GM19043 (cell line): ENCODE data around the gene SRD5A1.

Source experiments
- ATAC-seq: cut with Tn5 transposase; IDR thresholded peaks from one replicate; pipeline ENCODE4 v1.9.1; 2021; ENCODE audit warnings: low read depth; ENCODE audit not compliant: unreplicated experiment

SRD5A1 gene, protein sequence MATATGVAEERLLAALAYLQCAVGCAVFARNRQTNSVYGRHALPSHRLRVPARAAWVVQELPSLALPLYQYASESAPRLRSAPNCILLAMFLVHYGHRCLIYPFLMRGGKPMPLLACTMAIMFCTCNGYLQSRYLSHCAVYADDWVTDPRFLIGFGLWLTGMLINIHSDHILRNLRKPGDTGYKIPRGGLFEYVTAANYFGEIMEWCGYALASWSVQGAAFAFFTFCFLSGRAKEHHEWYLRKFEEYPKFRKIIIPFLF

DNA sequence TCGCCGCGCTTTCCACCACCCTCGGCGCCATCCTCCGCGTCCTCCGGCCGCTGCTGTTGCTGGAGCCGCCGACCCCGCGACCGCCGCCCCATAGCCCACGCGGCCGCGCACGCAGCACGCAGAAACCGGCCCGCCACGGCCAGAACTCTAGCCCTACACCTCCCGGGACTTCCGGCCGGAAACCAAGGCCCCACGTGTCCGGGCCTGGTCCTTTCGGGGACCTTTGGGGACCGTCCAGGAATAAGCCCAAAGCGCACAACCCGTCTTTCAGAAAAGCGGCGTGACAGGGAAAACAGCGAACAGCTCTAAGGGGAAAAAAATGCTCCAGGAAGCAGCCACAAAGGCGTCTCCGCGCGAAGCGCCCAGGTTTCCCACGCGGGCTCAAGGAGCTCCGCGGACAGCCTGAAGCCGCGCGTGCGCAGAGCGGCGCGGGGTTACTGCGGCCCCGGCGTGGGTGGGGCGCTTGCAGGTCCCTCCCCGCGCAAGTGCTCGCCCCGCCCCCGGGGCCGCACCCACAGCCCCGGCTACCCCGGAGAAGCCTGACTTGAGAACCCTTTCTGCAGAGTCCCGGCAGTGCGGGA lies at the start of gene SRD5A1, which contains the start of gene NSUN2:
SRD5A1 (plus strand) TSS at position 553 of the 581 bp plus-strand sequence. CDS start 137 bp downstream, outside the sequence.
NSUN2 (minus strand) TSS at position 157 of the 581 bp plus-strand sequence; CDS start at position 92, 65 bp downstream.
- peak; percentile 86 for ATAC-seq

DNA sequence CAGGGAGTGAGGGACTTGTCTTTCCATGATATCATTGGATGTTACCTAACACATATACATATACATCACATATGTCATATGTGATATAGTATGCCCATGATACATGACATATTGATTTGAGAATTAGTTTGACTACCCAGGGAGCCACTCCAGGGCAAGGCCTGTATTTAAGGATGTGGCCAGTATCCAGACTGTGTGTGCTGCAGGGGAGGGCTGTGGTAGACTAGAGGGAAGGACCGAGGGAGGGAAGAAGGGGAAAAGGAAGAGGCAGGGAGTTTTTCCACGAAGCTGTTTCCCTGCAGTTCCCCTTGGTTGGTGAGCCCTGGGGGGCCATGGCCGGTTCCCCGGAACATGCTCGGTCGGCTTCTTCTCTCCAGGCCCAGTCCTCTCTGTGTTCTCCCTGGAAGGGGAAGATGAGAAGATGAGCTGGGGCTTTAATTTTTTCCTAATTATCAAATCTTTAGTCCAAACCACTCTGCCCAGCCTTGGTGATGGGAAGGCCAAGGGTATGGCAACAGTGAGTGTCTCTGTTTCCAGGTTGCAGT lies 49.1 kb upstream of the SRD5A1 start:
- no peak for ATAC-seq

DNA sequence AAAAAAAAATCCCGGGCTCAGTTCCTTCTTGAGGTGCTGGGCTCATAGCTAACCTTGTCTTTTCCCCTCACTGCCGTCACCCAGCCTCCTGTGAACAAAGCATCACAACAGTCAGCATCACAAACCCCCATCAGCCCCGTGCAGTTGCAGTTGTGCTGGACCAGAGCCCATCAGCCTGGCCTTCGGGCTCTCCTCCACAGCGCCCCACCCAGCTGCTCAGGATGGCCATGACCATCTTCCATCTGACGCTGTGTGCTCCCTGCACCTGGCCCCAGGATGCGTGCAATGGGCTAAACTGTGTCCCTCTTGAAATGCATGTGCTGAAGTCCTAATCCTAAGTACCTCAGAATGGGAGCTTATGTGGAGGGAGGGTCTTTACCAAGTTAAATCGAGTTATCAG lies 48.5 kb upstream of the SRD5A1 start:
- no peak for ATAC-seq

DNA sequence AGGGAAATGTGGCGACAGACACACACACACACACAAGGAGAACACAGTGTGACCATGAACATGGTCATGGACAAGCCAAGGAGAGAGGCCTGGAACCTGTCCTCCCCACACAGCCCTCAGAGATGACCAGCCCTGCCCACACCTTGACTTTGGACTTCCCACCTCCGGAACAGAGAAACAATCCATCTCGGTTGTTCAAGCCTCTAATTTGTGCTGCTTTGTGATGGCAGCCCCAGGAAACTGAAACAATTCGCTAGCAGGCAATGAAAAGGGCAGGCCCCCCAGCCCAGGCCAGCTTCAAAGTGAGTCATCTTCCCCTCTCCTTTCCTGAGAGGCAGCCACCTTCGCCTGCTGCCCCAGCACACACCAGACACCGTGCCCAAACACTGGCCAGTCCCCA lies 48.1 kb upstream of the SRD5A1 start:
- ATAC-seq: no peak

DNA sequence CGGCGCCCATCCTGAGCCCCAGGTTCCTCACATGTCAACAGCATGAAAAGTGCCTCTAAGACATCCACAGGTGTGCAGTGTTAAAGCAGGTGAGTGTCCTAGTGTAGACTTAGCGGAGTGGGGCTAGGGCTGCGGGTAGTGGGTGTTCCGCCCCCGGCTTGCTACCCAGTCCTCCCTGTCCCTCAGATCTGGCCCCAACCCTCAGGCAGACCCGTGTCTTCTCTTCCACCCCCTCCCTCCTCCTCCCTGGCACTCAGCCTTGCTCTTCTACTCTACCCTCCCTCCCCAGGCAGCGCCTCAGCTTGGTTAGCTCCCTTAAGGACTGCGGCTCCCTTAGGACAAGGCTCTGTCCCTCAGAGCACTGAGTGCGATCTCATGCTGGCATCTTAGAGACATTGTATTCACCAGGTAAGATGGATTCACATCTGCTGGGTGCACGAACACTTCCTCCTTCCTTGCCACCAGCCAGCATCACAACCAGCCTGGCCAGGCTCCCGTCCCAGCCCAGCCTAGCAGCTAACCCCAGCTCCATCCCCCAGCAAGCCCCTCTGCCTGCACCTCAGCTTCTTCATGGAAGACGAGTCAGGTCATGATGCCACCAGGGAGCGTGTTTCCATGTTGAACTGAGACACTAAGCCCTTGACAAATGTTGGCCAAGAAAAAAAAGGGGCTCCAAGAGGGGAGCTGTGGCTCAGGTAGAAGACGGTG lies 47.1 kb upstream of the SRD5A1 start:
- no peak for ATAC-seq

DNA sequence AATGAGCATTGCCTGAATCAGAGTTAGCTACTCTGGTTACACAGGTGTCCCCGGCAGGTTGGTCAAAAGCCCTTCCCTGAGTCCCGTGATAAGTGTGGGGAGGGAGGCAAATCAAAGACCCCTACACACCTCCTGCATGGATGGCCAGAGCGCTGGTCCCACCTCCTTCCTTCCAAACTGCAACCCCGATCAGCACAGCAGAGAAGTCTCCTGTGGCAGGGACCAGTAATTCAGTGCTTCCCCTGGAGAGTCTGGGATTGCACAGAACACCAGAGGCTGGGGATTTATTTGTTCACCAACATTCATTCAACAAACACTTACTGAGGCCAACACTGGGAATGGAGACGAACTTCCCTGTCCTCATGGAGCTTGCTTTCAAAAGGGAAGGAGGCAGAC lies 46.6 kb upstream of the SRD5A1 start:
- ATAC-seq: no peak

DNA sequence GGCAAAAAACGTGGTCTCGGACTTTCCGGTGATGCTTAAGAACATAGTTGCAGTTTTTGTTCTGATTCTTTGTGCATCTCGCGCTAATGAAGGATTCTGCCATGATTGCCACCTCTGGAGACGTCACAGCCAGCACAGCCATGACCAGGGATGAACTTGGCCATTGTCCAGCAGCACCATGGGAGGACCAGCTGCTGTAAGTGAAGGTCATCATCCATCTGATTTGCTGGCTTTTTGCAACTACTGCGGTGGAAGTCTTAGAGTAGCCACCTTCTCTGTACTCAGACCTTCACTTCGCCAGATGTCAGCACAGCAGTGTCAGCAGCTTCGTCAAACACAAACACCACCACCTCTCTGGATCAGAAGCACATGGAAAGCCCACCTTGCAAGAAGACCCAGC lies 46.1 kb upstream of the SRD5A1 start:
- no peak for ATAC-seq

DNA sequence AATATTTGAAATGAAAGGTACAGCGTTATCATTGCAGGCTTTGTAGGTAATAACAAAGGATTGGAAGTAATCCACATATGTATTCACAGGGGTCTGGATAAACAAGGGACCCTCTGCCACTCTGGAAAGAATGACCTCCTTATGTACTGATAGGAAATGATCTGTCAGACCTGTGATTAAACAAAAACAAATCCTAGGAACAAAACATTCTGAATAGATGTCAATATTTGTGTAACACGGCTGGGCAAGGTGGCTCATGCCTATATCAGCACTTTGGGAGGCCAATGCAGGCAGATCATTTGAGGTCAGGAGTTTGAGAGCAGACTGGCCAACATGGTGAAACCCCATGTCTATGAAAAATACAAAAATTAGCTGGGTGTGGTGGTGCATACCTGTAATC lies 42.7 kb upstream of the SRD5A1 start:
- ATAC-seq: no peak

DNA sequence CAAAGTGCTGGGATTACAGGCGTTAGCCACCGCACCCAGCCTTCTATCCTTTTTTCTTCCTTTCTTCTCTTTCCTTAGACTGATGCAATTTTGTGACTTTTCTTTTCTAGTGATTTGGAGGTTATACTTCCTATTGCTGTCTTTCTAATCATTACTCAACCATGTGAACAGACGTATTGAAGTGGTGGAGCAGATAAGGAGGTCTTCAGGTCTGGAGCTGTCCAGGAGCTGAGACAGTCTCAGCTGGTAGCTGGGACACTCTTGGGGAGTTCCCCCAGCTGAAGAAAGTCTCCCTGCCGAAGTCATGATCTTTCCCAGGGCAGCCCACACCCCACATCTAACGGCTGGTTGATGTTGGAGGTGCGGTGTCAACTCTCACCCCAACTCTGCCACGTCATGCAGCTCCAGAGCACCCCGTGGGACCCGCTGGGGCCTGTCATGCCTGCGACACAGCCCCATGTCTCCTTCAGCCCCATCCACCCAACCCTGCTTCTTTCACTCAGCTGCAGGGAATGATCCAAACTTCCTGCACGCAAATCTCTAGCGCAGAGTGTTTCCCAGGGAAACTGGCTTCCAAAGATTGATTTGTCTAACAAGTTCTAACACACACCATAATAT lies 41.5 kb upstream of the SRD5A1 start:
- no peak for ATAC-seq

DNA sequence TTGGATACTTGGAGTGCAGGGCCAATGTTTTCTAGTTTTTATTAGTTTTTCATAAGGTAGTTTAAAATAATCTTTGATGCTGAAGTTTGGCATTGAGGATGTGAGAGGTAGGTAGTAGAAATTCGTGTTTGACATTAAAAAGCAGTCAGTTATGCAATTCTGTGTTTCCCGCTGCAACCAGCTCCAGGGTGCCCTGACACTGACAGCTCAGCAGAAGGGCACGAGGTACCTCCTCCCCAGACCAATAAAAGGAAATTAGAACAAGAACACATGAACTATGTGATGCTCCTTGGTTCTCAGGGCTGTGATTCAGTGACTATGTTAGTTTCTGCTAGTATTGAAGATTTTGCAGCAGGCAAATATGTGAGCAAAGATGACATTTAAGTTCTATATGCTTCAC lies 40.6 kb upstream of the SRD5A1 start:
- ATAC-seq: no peak

DNA sequence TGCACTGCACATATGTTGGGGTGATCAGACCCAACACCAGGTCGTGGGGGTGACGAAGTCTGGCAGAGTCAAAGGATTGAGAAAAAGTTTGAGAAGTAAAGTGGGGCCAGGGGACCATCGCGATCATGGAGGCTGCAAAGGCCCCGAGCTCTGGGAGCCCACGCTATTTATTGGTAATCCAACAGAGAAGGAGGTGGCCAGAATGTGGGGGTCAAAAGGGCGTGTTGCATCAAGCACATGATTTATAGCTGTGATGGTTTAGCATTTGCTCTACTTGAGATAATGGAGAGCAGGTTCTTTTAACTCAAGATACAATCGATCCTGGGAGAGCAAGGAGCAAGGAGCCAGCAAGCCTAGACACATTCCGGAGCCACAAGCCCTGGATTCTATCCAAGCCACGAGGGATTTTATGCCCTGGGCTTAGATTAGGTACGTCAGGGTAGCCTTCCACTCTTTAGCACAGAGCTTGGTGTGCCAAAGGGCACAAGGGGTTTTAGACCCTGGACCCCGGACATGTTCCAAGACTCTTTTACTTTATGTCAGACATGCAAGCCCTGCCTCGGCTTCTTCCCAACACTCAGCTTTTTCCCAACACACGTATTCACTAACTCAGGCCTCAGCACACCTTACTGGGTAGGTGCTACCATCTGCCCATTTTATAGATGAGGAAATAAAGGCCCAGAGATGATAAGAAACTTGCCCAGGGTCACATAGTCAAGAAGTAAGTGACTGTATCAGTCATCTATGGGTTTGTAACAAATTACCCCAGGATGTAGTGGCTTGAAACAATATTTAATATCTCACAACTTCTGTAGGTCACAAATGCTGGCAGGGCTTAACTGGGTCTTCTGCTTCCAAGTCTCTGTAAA lies 39.9 kb upstream of the SRD5A1 start:
- no peak for ATAC-seq

DNA sequence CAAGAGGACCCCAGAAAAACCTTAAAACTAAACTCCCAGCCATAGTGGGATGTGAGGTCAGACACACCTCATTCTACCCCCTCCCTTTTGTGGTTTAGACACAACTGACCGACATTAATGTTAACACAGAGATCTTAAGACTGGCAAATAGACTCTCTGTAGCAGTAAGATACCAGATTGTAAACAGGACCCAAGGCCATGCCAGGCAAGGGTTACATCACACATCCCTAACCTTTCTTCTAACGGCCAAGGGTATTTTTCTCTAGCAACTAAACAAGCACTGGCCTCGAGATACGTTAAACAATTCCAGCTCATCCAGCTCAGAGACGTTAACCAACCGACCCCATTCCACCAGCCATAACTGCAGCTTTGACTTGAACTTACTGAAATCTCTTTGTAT lies 39.2 kb upstream of the SRD5A1 start:
- no peak for ATAC-seq

DNA sequence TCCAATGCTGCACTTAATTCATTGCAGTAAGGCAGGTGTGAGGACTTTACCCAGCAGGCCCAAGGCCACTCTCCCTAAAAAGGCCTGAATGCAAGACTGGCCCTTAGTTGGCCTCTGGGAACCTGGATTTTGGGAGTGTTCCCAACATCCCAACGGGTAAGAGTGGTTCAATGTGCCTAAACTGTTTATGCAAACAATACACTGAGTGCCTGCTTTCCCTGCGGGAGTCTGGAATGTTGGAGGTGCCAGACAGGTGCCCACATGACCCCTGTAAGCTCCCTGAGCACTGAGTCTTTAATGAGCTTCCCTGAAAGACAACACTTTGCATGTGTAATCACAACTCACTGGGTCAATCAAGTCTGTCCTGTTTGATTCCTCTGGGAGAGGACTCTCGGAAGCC lies 37.8 kb upstream of the SRD5A1 start:
- no peak for ATAC-seq

DNA sequence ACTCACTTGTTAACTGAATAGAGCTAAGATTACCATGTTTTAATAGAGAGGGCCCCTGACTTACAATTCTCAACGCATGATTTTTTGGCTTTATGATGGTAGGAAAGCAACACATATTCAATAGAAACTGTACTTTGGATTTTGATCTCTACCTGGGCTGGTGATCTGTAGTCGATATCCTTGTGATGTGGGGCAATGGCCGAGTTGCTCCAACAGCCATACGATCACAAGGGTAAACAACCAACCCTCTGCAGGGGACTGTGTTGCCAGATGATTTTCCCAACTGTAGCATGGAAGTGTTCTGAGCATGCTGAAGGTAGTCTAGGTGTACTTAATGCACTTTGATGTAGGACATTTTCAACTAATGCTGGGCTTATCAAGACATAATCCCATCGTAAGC lies 36.9 kb upstream of the SRD5A1 start:
- no peak for ATAC-seq

DNA sequence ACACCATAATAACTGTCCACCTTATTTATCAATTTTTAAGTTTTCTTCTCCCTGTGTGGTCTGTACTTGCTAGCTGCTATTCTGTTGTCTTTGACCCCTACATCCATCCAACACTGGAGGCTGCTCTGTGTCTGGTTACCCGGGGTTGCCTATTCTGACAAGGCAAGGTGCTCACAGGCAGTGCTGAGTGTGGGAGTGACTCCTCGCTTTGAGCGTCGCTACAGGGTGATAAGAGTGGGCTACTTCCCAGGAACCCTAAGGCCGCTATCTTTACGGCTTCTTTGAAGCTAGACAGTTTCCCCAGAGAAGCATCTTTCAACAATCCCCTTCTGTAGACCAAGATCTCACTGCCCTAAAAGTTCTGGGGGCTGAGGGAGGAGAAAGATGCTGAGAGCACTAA lies 35.7 kb upstream of the SRD5A1 start:
- ATAC-seq: no peak

DNA sequence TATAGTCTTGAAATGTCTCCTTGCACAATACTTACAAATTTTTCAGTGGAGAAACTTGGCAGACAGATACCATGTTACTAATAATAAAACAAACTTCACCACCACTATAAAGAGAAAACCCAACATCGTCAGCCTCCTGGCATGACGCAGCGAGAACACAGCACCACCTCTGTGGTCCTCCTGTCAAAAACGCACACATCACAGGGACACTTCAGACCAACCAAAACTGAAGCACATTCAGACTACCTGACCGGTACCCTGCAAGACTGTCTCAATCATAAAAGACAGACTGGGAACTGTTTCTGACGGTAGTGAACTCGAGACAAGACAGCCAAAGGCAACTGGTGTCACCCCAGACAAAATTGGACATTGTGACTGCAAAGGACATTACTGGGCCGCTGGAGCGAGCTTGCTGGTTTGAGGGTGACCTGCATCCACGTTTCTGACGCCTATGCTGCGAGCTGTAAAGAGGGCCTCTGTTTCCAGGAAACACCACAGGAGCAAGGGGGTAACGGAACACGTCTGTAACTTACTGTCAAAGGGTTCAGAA lies 34.8 kb upstream of the SRD5A1 start:
- ATAC-seq: no peak

DNA sequence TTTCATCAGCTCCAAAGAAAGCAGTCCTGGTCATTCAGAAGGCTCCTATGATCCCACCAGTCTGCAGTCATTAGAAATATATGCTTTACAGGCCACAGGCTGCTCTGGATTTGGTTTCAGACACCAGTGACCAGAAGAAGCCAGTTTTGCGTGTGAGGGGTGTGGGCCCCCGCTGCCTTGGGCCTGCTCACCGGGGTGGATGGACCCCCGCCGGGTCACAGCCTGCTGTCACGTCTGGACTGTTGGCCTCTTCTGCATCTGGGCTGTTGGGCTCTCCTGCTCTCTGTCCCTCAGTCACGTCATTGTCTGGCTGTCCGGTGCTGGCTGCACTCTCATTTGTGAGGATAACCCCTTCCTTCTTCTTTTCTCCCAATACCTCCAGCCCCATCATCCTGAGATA lies 33.5 kb upstream of the SRD5A1 start:
- no peak for ATAC-seq

DNA sequence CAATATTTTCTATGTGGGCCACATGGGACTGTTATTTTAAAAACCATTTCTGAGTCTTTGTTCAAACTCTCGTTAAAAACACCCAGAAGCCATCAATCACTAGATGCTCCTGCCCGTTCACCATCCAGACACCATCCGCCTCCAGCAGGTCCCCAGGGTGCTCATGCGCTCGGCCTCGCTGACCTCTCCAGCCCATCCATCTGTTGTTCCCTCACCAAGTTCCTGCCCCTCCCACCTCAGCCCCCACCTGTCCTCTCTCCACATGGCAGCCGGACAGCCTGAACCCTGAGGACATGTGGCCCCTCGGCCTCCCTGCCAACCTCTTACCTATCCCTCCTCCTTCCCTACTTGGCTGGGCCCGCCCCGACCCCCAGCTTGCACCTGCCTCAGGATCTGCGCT lies 32.0 kb upstream of the SRD5A1 start:
- no peak for ATAC-seq

DNA sequence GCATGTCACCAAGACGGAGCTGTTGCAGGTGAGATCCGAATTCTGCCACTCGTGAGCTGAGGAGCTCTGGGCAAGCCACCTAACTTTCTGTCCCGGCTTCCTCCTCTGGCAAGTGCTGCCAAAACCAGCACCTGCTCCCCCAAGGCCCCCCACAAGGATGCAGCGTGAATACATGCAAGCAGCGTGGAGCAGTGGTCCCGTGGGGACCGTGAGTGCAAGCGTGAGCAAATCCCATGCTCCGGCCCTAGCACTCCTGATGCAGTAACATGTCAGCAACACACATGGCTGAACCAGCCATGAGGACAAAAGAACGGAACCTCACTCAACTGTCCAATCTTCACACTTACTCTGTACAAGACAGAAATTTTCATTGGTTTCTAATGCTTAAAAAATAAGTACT lies 31.4 kb upstream of the SRD5A1 start:
- ATAC-seq: no peak

DNA sequence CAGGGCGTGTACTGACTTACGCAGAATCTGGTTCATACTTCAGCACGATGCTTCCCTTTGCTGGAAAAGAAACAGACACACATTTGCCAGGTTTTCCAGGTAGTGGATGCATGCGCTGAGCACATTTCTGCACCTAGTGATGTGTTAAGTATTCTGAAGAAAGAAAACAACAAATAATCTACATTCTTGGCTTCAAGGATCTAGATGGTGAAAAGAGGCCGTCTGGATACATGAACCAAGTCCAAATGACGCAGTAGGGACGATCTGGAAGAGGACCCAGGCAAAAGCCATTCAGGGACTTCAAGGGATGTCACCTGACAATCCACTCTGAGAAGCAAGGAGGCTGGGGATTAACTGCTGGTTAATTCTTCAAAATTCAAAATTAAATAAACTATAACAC lies 30.8 kb upstream of the SRD5A1 start:
- no peak for ATAC-seq
